Left lung (tissue), 10 donors: ENCODE results near the gene RNF181. TPM values are rescaled to one million over a fixed set of nuclear protein-coding genes. Genes with fewer than 3 reads are reported as not detected.

ENCODE experiments used
- ATAC-seq: fragments of 200-7000 bp; cut with Tn5 transposase; one replicate; pipeline ENCODE4 v1.9.1; 2020; ENCODE audit warnings: moderate library complexity
- DNase-seq, 4 donors: peaks; one replicate each; pipeline ENCODE4 v3.0.0-alpha.2; 2013 to 2020
- H3K27ac ChIP-seq, 2 donors: fragments of 200-600 bp; sonication (generic) in 1 of 2; one replicate each; pipeline versions ENCODE4 v1.5.0 to v1.8.0; 2020 to 2021
- H3K27me3 ChIP-seq, 2 donors: fragments of 200-600 bp; sonication (generic) in 1 of 2; one replicate each; pipeline versions ENCODE4 v1.5.0 to v1.8.0; 2020 to 2021
- H3K36me3 ChIP-seq, 2 donors: fragments of 200-600 bp; sonication (generic) in 1 of 2; one replicate each; pipeline versions ENCODE4 v1.5.0 to v1.8.0; 2020 to 2021
- H3K4me1 ChIP-seq, 2 donors: fragments of 200-600 bp; one replicate each; pipeline ENCODE4 v1.8.0; 2021
- H3K4me3 ChIP-seq, 2 donors: fragments of 200-600 bp; sonication (generic) in 1 of 2; one replicate each; pipeline versions ENCODE4 v1.5.0 to v1.8.0; 2020 to 2021; ENCODE audit warnings: mild to moderate bottlenecking in 1 of 2
- H3K9me3 ChIP-seq, 2 donors: fragments of 200-600 bp; sonication (generic) in 1 of 2; one replicate each; pipeline versions ENCODE4 v1.5.0 to v1.8.0; 2020 to 2021
- intact Hi-C, 2 donors: fragments of 100-400 bp; cut with DNase I; formaldehyde crosslinking; loops; one replicate each; pipeline versions ENCODE4 v1.11.2 to v1.14.2; 2022
- polyA plus RNA-seq, 6 donors: library from polyadenylated mRNA; unstranded; fragments of 120-200 nt; gene quantifications; one replicate each; pipeline ENCODE4 v1.2.1, GENCODE V29; 2013; ENCODE audit not compliant: insufficient read length in 6 of 6
- total RNA-seq, 2 donors: library from RNA; stranded (reverse); fragmentation: NEBNext Ultra II Directional; extraction: Animal tissue kit (Norgen Biotek cat#: 25700); gene quantifications; one replicate each; pipeline ENCODE4 v1.2.1, GENCODE V29; 2021
- TF ChIP-seq, protein P1 (sequence below), 2 donors: fragments of 200-600 bp; sonication (generic) in 1 of 2; IDR thresholded peaks; one replicate each; pipeline versions ENCODE4 v1.5.0 to v1.8.0; 2021; ENCODE audit warnings: antibody characterized with exemption in 2 of 2
- donor health status: DM: no; HTN: yes; CAD: no.
- donor health status: DM: no; HTN: no; CAD: no.

RNF181 gene
- total and polyA plus RNA-seq, 8 donors: 94.9 to 109 (median 101) TPM

DNA sequence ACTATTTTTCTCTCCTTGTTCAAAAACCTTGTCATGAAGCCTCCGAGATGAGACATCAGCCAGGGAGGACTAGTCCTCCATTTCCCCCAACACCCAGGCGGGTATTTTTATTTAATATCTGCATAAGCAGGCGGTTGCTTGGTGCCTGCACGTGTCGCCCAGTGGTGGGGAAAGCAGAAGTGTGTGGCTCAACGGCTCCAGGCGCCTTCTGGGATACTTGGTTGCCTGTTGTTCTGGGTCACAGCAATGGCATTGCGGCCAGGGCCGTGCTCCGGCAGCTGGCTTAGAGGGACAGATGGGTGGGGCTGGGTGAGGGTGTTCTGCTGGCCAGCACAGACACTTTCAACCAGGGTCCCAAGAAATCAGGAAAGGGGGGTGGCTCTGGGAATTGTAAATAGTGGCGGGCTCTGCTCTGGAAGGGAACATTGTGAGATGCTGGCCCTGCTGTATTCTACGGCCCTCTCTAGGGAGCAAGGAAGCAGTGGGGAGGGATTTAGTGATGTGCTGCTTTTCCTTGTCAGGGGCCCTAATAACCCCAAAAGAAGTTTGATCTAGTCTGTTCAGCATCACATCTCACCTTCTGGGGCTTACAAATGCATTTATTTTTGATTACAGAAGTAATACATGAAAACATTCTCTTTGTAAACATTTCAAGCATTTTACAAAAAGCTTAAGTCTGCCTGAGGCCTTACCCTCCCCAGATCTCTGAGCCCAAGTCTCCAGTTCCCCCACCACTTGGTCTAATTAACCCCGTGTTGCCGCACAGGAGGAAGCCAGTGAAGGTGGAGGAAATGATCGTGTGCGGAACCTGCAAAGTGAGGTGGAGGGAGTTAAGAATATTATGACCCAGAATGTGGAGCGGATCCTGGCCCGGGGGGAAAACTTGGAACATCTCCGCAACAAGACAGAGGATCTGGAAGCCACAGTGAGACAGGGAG is 17.0 kb upstream of the RNF181 start:
- intact Hi-C loops: no loop called here
- Histone ChIP-seq H3K4me3 (peak overlapping the region; percentile 35 to 59), H3K4me1 (peaks cover 22 to 72% of the 10 kb centered on the region in 2 donors), H3K9me3 (no peaks in the 10 kb centered on the region), H3K27ac (peak overlapping the region; percentile 90 to 91), H3K27me3 (no peaks in the 10 kb centered on the region), H3K36me3 (peaks cover 0 to 25% of the 10 kb centered on the region in 2 donors)
- TF ChIP-seq, protein P1, sequence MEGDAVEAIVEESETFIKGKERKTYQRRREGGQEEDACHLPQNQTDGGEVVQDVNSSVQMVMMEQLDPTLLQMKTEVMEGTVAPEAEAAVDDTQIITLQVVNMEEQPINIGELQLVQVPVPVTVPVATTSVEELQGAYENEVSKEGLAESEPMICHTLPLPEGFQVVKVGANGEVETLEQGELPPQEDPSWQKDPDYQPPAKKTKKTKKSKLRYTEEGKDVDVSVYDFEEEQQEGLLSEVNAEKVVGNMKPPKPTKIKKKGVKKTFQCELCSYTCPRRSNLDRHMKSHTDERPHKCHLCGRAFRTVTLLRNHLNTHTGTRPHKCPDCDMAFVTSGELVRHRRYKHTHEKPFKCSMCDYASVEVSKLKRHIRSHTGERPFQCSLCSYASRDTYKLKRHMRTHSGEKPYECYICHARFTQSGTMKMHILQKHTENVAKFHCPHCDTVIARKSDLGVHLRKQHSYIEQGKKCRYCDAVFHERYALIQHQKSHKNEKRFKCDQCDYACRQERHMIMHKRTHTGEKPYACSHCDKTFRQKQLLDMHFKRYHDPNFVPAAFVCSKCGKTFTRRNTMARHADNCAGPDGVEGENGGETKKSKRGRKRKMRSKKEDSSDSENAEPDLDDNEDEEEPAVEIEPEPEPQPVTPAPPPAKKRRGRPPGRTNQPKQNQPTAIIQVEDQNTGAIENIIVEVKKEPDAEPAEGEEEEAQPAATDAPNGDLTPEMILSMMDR (IDR thresholded peaks at IDR 0.05): peak in 1 of 2 donors; percentile 11
- ATAC-seq: peak; percentile 76
- DNase-seq: peak in 3 of 4 donors; percentile 47 to 89 (median 82)

DNA sequence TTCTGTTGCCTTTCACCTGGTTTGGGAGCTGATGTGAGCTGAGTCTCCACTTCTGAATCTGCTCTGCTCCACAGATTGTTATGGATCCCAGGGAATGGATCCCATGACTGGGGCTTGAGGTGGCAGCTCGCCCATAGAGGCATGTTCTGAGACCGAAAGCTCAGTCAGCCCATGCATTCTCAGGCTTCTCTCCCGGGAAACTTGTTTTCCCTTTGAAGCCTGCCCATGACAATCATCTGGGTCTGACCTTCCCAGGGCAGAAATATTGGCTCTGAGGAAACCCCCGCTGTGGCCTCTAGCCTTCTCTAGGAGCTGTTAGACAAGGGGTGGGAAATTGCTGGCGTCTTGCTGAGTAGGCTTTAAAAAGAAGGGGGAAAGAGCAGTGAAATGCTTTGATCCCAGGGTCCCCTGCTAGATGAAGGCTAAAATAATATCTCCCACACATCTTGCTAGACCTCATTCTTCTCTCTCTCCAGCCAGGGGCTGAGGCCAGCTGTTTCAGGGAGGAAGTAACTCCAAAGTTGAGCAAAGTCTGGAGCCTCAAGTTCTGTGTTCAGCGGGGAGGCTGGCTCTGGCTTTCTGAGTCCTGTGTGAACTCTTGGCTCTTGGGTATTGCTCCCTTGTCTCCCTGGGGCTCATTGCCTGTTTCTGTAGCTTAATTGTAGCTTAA is 16.1 kb upstream of the RNF181 start:
- Histone ChIP-seq H3K4me1 (peaks cover 22 to 81% of the 10 kb centered on the region in 2 donors), H3K4me3 (peak overlapping the region in 1 of 2 donors; percentile 59)
- DNase-seq: peak in 1 of 4 donors; percentile 40

DNA sequence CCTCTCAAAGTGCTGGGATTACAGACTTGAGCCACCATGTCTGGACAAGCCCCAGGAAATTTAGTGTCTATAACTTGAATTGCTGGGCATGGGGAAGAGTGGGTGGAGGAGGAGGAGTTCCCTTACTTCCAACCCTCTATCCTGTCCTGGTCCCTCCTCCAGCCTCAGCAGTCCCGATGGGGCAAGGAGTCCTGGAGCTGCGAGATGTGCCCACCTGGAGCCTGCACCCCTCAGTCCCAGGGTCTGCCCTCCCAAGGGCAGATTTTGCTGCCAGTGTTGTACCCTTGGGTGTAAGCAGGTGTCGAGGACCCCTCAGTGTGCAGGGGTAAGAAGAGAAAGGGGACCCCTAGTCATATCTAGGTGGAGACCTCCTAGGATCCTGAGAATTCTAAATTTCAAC is 15.3 kb upstream of the RNF181 start:
- Histone ChIP-seq H3K4me3 (peak overlapping the region in 1 of 2 donors; percentile 59), H3K4me1 (peaks cover 27 to 89% of the 10 kb centered on the region in 2 donors), H3K27ac (peak overlapping the region; percentile 90 to 91), H3K9me3 (no peaks in the 10 kb centered on the region), H3K27me3 (no peaks in the 10 kb centered on the region), H3K36me3 (peaks cover 0 to 25% of the 10 kb centered on the region in 2 donors)
- ATAC-seq (no peak), DNase-seq (no peak)
- intact Hi-C loops: no loop called here
- TF ChIP-seq, protein P1 (IDR thresholded peaks at IDR 0.05): no peak

More for the DNA sequence above, 16.1 kb upstream of the RNF181 start:
- Histone ChIP-seq H3K9me3 (no peaks in the 10 kb centered on the region), H3K36me3 (peaks cover 0 to 25% of the 10 kb centered on the region in 2 donors), H3K27ac (peak overlapping the region; percentile 90 to 91), H3K27me3 (no peaks in the 10 kb centered on the region)
- TF ChIP-seq, protein P1 (IDR thresholded peaks at IDR 0.05): no peak
- intact Hi-C loops: no loop called here
- ATAC-seq: peak; percentile 7

DNA sequence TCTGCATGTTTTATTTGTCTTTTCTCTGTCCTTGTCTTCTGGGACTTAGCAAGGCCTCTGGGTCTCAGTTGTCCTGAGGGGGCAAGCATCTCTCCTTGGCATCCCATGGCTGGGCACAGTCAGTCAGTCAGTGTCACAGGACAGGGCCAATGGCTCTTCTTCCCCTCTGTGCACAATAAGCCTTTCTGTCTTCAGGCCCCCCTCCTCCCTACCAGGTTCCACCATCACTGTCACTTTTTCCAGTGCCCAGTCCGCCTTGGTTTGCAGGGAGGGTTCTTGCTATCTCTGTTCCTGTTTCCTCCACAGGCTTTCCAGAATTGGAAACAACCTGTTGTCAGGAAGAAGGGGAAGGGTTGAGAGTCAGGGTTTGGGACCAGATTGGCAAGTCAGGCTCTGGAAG is 13.1 kb upstream of the RNF181 start:
- H3K36me3 ChIP-seq: peaks cover 0 to 25% of the 10 kb centered on the region in 2 donors
- no peaks in the 10 kb centered on the region for H3K27me3 ChIP-seq
- TF ChIP-seq, protein P1 (IDR thresholded peaks at IDR 0.05): no peak
- H3K4me1 ChIP-seq: peaks cover 43 to 97% of the 10 kb centered on the region in 2 donors
- H3K9me3 ChIP-seq: no peaks in the 10 kb centered on the region
- peak overlapping the region in 1 of 2 donors; percentile 92 for H3K27ac ChIP-seq
- DNase-seq: no peak
- H3K4me3 ChIP-seq: no peak overlapping the region
- ATAC-seq: no peak
- intact Hi-C loops: no loop called here
